BE2C (cell line): Measurements from ENCODE around the gene STAT4.

Experiments
- DNase-seq: peaks from one replicate; pipeline ENCODE4 v3.0.0-alpha.2; 2020
- H3K27me3 ChIP-seq: fragments of 250-450 bp; sonication (Bioruptor Pico); 2 replicates; pipeline ENCODE4 v1.5.1; 2020; ENCODE audit warnings: mild to moderate bottlenecking
- H3K36me3 ChIP-seq: fragments of 250-450 bp; sonication (Bioruptor Pico); 2 replicates; pipeline ENCODE4 v1.5.1; 2020; ENCODE audit warnings: mild to moderate bottlenecking
- H3K4me1 ChIP-seq: fragments of 250-450 bp; sonication (Bioruptor Pico); 2 replicates; pipeline ENCODE4 v1.5.1; 2020
- H3K4me3 ChIP-seq: 2 replicates; pipeline ENCODE4 v1.5.1; 2011; ENCODE audit warnings: low read depth, low read length
- H3K9me3 ChIP-seq: fragments of 250-450 bp; sonication (Bioruptor Pico); 2 replicates; pipeline ENCODE4 v1.5.1; 2020
- TF ChIP-seq, protein P1 (sequence below): IDR thresholded peaks from 2 replicates; pipeline ENCODE4 v1.5.1; 2012; ENCODE audit warnings: mild to moderate bottlenecking, low read depth, low read length

Gene STAT4

DNA sequence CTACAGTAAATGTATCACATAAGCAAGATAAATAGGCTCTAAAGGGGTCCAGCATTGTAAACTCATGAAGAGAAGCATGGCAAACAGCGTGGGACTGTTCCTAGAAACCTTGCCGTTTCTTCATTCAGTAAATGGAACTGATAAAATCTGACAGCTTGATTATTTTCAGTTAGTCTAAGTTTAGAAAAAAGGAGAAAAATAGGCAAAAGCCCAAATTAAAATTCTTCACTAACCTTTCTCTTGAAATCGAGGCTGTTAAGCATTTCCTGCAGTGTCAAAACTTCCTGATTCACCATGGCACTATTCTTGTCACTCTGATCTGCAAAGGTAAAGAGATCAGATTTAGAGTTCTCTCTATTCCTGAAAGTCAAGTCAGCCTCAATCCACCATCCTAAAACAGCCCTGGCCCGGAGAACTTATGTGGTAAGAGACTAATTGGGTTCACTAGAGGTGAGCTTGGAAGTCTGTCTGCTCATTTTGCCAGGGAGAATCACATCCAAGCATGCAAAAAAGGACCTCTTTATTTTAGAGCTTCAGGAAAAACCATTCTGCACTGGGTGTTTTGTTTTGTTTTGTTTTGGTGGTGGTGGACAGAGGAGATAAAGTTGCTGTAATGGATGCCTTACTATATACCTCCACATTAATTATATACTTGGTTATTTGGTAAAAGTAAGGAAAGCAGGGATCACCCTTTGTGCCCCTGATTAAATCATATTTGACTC lies 84.4 kb downstream of the STAT4 start:
- H3K36me3 ChIP-seq: no peaks in the 10 kb centered on the region
- no peaks in the 10 kb centered on the region for H3K4me1 ChIP-seq
- no peak for DNase-seq
- H3K9me3 ChIP-seq: no peaks in the 10 kb centered on the region
- no peaks in the 10 kb centered on the region for H3K27me3 ChIP-seq
- TF ChIP-seq, protein P1, sequence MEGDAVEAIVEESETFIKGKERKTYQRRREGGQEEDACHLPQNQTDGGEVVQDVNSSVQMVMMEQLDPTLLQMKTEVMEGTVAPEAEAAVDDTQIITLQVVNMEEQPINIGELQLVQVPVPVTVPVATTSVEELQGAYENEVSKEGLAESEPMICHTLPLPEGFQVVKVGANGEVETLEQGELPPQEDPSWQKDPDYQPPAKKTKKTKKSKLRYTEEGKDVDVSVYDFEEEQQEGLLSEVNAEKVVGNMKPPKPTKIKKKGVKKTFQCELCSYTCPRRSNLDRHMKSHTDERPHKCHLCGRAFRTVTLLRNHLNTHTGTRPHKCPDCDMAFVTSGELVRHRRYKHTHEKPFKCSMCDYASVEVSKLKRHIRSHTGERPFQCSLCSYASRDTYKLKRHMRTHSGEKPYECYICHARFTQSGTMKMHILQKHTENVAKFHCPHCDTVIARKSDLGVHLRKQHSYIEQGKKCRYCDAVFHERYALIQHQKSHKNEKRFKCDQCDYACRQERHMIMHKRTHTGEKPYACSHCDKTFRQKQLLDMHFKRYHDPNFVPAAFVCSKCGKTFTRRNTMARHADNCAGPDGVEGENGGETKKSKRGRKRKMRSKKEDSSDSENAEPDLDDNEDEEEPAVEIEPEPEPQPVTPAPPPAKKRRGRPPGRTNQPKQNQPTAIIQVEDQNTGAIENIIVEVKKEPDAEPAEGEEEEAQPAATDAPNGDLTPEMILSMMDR: no peak
- no peak overlapping the region for H3K4me3 ChIP-seq

DNA sequence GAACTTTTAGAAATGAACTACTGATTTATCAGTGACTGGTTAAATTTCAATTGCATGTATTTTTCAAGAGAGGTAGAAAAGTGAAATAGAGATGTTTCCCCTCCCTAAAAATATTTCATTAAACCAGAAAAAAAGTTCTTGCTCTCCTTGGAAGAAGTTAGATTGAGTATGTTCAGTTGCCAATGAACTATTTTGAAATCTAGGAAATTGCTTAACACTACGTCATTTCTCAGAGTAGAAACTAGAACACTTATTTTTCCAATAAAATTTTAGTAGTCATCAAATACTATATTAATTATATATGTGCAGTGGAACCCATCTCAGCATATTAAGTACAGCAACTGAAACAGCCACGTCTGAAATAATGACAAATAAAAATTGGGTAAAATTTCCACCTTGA lies 85.0 kb downstream of the STAT4 start:
- H3K4me1 ChIP-seq: no peaks in the 10 kb centered on the region
- H3K4me3 ChIP-seq: no peak overlapping the region
- TF ChIP-seq, protein P1: no peak
- H3K27me3 ChIP-seq: no peaks in the 10 kb centered on the region
- no peaks in the 10 kb centered on the region for H3K9me3 ChIP-seq
- H3K36me3 ChIP-seq: no peaks in the 10 kb centered on the region
- DNase-seq: no peak

DNA sequence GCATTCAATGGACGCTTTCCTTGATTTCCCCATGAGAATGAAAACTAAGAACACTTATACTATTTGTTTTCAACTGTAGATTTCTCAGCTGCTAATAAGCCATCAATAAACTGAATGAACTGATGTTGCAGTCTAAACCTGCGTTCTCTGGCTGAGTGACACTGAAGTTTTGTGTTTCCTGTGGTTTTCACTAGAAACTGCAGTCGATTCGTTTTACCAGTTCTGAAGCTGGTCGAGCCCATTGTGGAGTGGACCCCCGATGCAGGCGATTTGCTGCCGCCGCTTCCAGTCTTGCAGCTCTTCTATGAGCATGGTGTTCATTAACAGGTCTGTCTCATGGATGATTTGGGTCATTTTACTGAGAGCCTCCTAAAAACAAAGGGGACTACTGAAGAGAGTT lies 86.2 kb downstream of the STAT4 start:
- no peaks in the 10 kb centered on the region for H3K27me3 ChIP-seq
- TF ChIP-seq, protein P1: no peak
- no peaks in the 10 kb centered on the region for H3K9me3 ChIP-seq
- H3K4me3 ChIP-seq: no peak overlapping the region
- no peaks in the 10 kb centered on the region for H3K4me1 ChIP-seq
- no peaks in the 10 kb centered on the region for H3K36me3 ChIP-seq
- DNase-seq: no peak

DNA sequence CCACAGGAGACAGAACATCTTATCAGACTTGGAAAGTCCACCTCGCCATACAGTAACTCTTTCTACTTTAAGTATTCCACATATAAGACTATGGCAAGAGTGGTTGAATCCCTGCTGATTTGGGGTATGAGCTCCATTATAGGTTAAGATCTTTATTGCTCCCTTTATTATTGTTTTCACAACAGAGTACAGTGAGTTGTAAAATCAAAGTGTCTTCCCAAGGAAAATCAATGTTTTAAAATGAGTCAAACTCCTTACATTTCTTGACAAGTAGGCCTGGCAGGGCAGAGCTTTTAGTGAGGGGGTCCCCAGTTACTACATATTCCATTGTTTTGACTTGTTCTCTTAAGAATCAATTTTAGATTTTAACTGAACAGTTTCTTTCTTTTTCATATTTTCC lies 87.2 kb downstream of the STAT4 start:
- no peak for DNase-seq
- no peaks in the 10 kb centered on the region for H3K36me3 ChIP-seq
- H3K27me3 ChIP-seq: no peaks in the 10 kb centered on the region

DNA sequence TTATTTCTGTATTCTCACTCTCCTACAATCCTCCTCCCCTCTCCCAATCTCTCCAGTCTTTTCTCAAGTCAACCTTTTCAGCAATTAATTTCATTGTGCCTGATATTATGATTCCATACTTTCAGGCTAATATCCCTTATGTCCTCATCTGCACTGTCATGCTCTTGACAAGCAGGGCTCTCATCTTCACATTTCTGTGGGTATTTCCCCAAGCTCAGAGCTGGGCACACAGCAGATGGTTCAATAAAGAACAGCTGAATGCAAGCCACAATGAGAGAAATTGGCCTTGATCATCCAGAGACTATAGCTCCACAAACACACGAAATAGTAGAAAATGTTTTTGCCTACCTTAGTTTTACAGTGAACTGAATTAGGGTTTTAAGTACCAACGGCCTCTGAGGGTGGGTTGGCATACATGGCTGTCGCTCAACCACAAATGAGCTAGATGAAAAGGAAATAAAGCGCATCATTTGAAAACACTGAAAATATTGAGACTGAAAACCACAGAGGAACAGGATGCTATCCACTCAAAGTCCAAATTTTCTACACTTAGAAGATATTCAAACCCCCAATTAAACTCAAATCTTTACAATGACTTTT lies 89.3 kb downstream of the STAT4 start:
- TF ChIP-seq, protein P1: no peak
- Histone ChIP-seq H3K4me1 (no peaks in the 10 kb centered on the region), H3K27me3 (no peaks in the 10 kb centered on the region), H3K36me3 (no peaks in the 10 kb centered on the region), H3K9me3 (no peaks in the 10 kb centered on the region), H3K4me3 (no peak overlapping the region)
- DNase-seq: no peak

More for the DNA sequence above, 87.2 kb downstream of the STAT4 start:
- Histone ChIP-seq H3K4me3 (no peak overlapping the region), H3K9me3 (no peaks in the 10 kb centered on the region), H3K4me1 (no peaks in the 10 kb centered on the region)
- TF ChIP-seq, protein P1: no peak

DNA sequence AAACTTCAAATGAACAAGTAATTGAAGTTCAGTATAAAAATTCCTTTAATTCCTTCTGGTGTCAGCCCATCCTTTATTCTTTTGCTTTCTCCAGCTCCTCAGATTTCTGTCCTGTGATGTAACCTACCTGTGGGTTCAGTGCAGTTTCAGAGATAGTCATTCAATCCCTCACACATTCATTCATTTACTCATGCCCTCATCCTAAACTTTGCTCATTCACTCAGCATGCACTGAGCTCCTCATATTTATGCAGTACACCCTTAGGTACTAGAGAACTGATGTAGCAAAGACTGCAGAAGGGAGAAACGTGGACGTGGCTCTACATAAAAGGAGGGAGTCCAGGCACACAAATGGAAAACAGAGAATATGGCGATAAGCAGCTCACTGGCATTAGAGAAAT lies 91.5 kb downstream of the STAT4 start:
- TF ChIP-seq, protein P1: no peak
- H3K4me3 ChIP-seq: no peak overlapping the region
- H3K9me3 ChIP-seq: no peaks in the 10 kb centered on the region
- no peaks in the 10 kb centered on the region for H3K27me3 ChIP-seq
- no peaks in the 10 kb centered on the region for H3K36me3 ChIP-seq
- H3K4me1 ChIP-seq: no peaks in the 10 kb centered on the region
- no peak for DNase-seq
